ENCODE data around the gene RAPGEF4. TPM values are rescaled to one million over a fixed set of nuclear protein-coding genes. Genes with fewer than 3 reads are reported as not detected.
A peak's percentile ranks its signal among the peaks of the same experiment; 100 is the strongest.
"Not testable (repeated sequence)": the region's sequence is repeated elsewhere in the genome, so short reads cannot be mapped to it uniquely, and the experiment has no call there.

The RAPGEF4 gene
- total and polyA plus RNA-seq, 9 of the 15 experiments (the other 6 are each of a cell fraction or from before 2014, with no cell fraction given), result 0.04 to 0.33 (median 0.13) TPM; not detected in 6

- no peak for TF ChIP-seq ARNT (IDR thresholded peaks at IDR 0.05)
Observed at GRCh38 chr2:172745636-172746035, 10.0 kb downstream of the RAPGEF4 start (continued).

DNA sequence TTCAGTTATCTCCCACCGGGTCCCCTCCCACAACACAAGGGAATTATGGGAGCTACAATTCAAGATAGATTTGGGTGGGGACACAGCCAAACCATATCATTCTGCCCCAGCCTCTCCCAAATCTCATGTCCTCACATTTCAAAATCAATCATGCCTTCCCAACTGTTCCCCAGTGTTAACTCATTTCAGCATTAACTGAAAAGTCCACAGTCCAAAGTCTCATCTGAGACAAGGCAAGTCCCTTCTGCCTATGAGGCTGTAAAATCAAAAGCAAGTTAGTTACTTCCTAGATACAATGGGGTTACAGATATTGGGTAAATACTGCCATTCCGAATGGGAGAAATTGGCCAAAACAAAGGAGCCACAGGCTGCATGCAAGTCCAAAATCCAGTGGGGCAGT lies 12.9 kb downstream of the RAPGEF4 start:
- H3K9me1 ChIP-seq (ENCODE audit: control insufficient read depth, insufficient read depth, low read length); H3K36me3 ChIP-seq (ENCODE audit: control insufficient read depth, insufficient read depth, low read length); H2AFZ ChIP-seq (ENCODE audit: low read depth, low read length); CTCF ChIA-PET (ENCODE audit: low intra/inter-chr PET ratio); H3K79me2 ChIP-seq (ENCODE audit: control insufficient read depth, insufficient read depth, low read length); BruUV-seq (replicated peaks); H3K4me1 ChIP-seq (replicated peaks in 1 of 2; ENCODE audit: control insufficient read depth in 2 of 2, insufficient read depth in 2 of 2, low read length in 2 of 2); H3K27ac ChIP-seq (ENCODE audit: extremely low read depth, low read depth, low read length); H3K27me3 ChIP-seq (ENCODE audit: control insufficient read depth in 2 of 2, insufficient read depth in 2 of 2, low read length in 2 of 2); H3K4me2 ChIP-seq (ENCODE audit: insufficient read depth, low read length); intact Hi-C loops (cut with micrococcal nuclease); DNase-seq (ENCODE audit: extremely low read depth in 1 of 4, low spot score in 3 of 4); in situ Hi-C loops (cut with MboI); ATAC-seq; H3K9me3 ChIP-seq (replicated peaks; ENCODE audit: control insufficient read depth, insufficient read depth, low read depth, low read length); H3K4me3 ChIP-seq; H3K9ac ChIP-seq (ENCODE audit: insufficient read depth in 1 of 2, low read depth in 2 of 2, low read length in 2 of 2); FAIRE-seq; H4K20me1 ChIP-seq (replicated peaks; ENCODE audit: control insufficient read depth, insufficient read depth, low read length): not testable (repeated sequence)
- POLR2A ChIA-PET, result interaction anchor here (0.7 kb wide), 1 partner anchor 775 kb away, joined by 3 read pairs; no protein-coding TSS in a partner anchor
- 0% methylated on average over 2 of the region's 2 CpGs for WGBS (ENCODE audit: insufficient coverage, low coverage, missing lambda C conversion rate)

DNA sequence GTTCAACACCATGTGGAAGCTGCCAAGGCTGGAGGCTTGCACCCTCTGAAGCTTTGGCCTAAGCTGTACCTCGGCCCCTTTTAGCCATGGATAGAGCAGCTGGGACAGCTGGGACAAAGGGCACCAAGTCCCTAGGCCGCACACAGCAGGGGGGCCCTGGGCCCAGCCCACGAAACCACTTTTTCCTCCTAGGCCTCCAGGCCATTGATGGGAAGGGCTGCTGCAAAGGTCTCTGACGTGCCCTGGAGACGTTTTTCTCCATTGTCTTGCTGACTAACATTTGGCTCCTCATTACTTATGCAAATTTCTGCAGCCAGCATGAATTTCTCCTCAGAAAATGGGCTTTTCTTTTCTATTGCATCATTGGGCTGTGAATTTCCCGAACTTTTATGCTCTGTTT lies 13.7 kb downstream of the RAPGEF4 start:
- ATAC-seq (no peak), DNase-seq (ENCODE audit: extremely low read depth in 1 of 4, low spot score in 3 of 4) (no peak), FAIRE-seq (no peak)
- Histone ChIP-seq H4K20me1 (replicated peaks; ENCODE audit: control insufficient read depth, insufficient read depth, low read length) (no peaks in the 10 kb centered on the region), H3K9ac (ENCODE audit: insufficient read depth in 1 of 2, low read depth in 2 of 2, low read length in 2 of 2) (no peak overlapping the region), H2AFZ (ENCODE audit: low read depth, low read length) (no peak overlapping the region), H3K4me2 (ENCODE audit: insufficient read depth, low read length) (no peak overlapping the region), H3K4me1 (replicated peaks in 1 of 2; ENCODE audit: control insufficient read depth in 2 of 2, insufficient read depth in 2 of 2, low read length in 2 of 2) (no peaks in the 10 kb centered on the region), H3K79me2 (ENCODE audit: control insufficient read depth, insufficient read depth, low read length) (no peaks in the 10 kb centered on the region), H3K9me3 (replicated peaks; ENCODE audit: control insufficient read depth, insufficient read depth, low read depth, low read length) (no peaks in the 10 kb centered on the region), H3K27ac (ENCODE audit: extremely low read depth, low read depth, low read length) (no peak overlapping the region), H3K36me3 (ENCODE audit: control insufficient read depth, insufficient read depth, low read length) (no peaks in the 10 kb centered on the region), H3K9me1 (ENCODE audit: control insufficient read depth, insufficient read depth, low read length) (no peaks in the 10 kb centered on the region), H3K27me3 (ENCODE audit: control insufficient read depth in 2 of 2, insufficient read depth in 2 of 2, low read length in 2 of 2) (no peaks in the 10 kb centered on the region; a peak in 1 of 5 replicates), H3K4me3 (no peak overlapping the region)
- in situ Hi-C loops (cut with MboI) (no loop called here), intact Hi-C loops (cut with micrococcal nuclease) (no loop called here)
- ChIA-PET CTCF (ENCODE audit: low intra/inter-chr PET ratio) (no interaction called here), POLR2A (no interaction called here)
- BruUV-seq (replicated peaks), result no TSS peak
- WGBS (ENCODE audit: insufficient coverage, low coverage, missing lambda C conversion rate), result 1% methylated on average over 6 of the region's 6 CpGs
- TF ChIP-seq RBM39 (optimal IDR thresholded peaks at IDR 0.05; ENCODE audit: low read depth, low read length) (no peak), CEBPG (CRISPR knock-in tag; IDR thresholded peaks at IDR 0.05) (no peak), CEBPG (tag; conservative IDR thresholded peaks at IDR 0.05 in 1 of 2, IDR thresholded peaks at IDR 0.05 in 1 of 2) (peak in 1 of 2 experiments; percentile 34; a peak in 1 of 4 replicates)

Data from K562 (cell line).